Activated naive CD4-positive, alpha-beta T cell treated with anti-CD3 and anti-CD28 coated beads, Interleukin-2, amount 50 U/mL, for 16 hours (primary cell): ENCODE measurements around the gene FOXP1.

Experiments used
- DNase-seq: peaks from one replicate; pipeline ENCODE4 v3.0.0-alpha.2; 2020

The FOXP1 gene

DNA sequence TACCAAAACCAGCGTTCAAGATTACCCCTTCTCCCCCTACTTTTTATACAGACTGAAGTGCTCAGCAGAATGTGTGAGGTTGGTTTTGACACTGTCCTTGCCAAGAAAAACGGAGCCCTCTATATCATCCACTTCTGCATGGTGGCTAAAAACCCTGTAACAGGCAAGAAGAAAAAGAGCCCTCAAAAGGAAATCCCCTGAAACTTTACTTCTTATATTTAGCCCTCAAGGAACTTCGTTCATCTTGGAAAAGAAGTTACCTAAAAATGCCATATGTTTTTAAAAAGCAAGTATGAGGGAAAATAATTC is 473.6 kb downstream of the FOXP1 start:
- no peak for DNase-seq

DNA sequence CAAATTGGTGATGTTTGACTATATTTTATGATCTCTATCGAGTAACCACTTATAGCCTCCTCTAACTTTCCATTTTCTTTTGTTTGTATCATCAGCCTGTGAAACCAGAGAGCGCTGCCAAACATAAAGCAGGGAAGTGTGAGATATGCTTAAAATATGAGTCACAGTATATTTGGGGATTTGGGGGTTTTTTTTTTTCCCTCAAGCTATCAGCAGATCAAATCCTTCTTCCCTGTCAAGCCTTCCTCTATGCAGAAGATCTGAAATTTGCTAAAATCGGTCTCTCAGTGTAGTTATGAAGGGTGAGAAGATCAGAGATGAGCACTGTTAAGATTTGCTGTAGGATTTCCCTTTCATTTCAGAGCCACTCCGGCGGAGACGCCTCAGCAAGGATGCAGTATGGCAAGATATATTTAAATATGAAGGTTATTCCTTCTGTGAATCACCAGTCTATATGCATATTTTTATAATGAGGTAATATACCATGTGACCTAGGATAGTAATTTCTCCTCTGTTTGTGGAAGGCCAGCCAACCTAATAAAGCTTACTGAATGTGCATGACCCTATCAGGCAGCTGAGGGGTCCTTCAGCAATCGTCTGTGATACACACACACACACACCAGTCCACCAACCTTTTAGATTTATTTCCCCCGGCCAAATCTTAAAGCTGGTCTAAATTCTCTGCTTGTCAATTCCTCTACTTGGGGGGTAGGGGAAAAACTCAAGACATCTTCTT is 474.1 kb downstream of the FOXP1 start:
- no peak for DNase-seq

DNA sequence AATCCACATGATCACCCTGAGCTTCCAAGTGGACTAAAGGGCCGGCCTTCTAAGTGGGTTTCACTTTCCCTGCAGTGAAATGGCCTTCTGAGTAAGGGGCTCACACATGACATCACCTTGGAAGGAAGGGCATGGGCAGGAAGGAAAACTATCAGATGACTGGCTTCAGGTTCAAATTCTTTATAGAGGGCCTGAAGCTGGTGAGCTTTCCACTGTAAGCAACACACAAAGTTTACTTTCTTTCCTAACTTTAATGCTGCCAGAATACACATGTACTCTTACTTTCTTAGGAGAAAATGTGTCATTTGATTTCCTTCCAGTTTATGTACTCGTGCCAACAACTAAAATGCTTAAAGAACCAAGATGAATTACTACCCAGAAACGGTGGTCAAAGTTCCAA is 475.6 kb downstream of the FOXP1 start:
- DNase-seq: no peak

GRCh38 chr3:71104976-71105375 is 478.6 kb downstream of the FOXP1 start:
- no peak for DNase-seq

DNA sequence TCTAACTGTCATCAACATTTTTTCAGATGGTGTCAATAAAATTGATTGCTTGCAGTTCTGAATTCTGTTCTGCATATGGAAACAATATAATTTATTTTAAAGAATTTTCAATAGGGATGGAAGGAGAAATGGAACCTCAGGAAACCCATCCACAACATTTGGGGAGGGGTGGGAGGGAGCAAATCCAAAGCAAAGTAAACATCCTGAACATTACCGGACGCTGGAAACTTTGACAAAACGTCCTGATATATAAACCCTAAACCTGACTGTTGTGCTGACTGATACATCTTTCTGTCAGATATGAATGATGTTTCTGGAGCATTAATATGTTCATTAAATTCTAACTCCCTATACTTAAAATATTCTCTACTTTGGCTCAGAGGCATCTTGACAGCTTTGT is 479.0 kb downstream of the FOXP1 start:
- no peak for DNase-seq

DNA sequence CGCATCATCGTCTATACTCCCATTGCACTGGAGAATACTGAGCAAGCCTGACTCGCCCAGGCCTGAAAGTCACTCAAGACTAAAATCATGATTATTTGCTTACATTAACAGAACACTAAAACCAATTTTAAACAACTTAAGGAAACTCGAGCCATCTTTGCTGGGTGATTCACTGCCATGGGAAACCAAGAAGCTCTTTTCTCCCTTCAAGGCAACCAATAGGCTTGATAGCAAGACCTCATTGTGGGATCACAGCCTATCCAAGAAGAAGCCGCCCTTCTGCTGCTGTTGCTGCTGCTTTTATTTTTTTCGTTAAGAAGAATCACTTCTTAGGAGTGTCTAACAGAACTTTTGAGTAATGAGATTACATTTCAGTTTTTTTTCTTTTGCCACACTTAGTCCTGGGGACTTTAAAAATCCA is 479.4 kb downstream of the FOXP1 start:
- no peak for DNase-seq

DNA sequence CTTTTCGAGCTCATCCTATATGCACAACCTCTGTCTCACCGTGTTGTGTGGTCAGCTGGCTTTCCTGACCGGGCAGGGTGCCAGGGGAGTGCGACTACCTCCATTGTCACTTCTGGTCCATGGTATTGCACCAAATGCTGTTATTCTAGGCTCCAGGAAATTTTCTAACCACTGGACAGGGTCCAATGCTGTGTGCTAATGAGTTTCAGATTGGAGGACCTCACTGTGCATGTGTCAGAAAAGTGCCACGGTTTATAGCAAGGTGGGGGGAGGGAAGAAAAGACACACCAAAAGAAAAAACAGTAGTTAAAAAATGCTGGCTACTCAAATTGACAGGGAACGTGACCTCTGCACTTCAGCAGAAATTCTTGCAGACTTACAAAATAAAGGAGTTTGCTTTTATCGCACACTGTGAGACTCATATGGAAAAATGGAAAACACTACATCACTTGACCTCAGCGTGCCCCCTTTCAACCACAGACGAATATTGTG is 480.1 kb downstream of the FOXP1 start:
- no peak for DNase-seq

DNA sequence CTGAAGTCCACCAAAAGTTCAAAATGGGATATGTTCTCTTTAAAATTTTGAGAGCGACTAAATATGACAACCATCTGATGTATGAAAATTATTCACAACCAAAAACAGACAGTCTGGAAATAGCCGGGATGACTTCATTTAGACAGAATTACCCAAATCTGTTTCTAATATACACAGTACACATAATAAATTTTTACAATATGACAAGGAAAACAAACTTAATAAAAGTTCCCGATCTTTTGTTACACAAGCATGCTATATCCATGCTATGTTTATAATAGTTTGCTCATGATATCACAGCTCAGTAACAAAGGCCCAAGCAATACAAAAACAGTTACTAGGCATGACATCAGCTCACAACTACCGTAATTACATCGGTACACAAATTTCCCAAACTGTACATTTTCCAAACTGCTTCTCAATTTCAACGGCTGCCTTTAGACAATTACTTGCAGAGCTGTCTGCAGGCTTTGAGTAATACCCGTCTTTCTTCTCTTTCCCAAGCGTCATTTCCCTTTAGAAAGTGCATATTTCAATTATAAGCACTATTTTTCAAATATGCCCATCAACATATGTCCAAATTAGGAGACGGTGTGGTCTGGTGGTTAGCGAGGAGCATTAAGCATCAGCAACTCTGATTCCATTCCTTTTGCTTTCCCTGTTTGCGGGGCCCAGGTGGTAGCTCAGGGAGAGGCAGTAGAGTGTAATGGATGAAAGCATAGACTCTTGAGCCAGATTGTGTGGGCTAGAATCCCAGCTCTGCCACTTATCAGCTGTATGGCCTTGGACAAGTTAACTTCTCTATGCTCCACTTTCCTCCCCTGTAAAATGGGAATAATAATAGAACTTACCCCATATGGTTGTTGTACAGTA is 481.2 kb downstream of the FOXP1 start:
- DNase-seq: no peak

- no peak for DNase-seq
These were observed 481.9 kb downstream of the FOXP1 start for GRCh38 chr3:71101626-71102025.

DNA sequence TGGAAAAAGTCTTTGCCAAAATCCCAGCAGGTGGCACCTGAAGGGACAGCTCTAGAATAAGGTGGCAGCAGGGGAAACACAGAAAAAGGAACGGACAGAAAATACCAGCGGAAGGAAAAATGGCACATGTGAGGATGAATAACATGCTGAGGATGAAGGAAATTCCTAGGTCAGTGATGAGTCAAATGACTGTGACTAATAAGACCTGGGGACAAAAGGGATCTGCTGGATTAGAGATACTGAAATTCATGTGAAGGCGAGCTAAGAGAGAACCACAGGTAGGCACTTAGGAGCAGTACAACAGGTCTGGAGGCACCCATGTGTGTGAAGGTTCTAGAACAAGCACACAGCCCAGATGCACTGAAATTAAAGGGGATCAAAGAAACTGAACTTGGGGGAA is 482.5 kb downstream of the FOXP1 start:
- DNase-seq: no peak

- no peak for DNase-seq
These were observed 483.4 kb downstream of the FOXP1 start for GRCh38 chr3:71099997-71100719.

DNA sequence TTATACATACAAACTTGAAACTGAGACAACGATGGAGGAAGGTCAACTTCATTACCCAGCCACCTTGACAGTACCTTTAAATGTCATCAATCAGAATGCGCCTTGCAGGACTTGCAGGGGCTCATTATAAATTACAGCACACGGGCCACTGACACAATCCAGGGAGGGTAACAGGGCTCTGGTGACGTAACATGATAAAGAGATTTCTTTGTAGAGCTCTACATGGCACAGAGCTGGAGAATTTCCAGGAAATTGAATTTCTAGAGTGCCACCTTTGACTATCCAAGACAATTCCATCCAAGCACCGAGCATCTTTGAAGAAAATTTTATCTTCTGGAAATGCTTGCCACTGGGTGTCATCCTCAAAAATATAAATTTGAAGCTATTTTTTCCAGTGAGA is 486.0 kb downstream of the FOXP1 start:
- DNase-seq: no peak

DNA sequence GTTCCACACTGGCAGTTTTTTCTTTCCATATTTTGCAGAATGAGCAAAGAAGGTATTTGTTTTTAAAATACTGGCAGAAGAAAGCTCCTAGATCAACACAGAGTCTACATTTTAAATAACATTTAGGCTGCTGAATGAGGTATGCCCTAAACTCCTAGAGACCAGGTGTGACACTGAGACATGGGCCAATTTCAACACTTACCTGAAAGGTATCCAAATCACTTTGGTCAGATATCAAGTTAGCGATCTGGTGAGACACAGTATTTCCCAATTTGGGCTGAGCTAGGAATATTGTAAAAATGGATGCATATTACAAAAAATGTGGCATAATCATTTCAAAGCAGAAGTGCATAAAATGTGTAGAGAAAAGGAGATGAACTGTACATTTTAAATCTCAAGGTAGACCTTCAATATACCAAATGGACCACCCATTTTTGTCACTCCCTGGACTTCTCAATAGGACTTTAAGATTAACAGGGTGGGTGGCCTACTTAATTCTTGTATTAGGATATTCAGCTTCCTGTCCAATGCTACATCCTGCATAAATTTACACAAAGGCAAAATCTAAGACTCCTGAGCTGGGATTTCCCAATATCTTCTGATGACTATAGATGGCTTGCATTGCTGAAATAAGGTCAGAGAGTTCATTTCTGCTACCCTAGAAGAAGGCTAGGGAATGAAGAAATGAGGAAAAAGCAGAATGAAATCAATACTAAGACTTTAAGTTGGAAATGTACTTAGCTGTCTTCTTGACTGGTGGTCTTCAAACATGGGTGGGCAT is 487.8 kb downstream of the FOXP1 start:
- no peak for DNase-seq

DNA sequence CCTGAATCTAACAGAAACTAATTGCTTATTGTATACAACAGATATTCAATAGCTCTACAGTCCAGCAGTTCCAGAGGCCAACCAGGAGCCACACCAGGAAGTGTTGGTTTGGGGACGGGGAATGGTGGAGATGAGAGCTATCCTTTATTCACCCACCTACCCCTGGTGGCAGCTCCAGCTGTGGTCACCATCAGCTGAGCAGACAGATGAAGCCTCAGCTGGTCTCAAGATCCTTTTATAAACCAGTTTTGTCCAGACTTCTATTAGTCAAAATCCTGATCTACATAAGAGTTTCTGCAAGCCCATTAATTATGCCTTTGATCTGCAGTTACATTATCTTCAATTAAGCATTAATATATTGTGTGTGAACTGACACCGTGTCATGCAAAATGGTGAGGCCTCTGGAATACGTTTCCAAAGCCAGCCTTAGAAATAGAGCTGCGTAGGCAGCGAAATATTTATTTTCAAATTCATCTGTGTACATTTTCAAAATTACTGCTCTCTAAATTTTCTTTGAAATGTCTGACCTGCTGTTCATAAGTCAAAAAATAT is 488.8 kb downstream of the FOXP1 start:
- DNase-seq: no peak

DNA sequence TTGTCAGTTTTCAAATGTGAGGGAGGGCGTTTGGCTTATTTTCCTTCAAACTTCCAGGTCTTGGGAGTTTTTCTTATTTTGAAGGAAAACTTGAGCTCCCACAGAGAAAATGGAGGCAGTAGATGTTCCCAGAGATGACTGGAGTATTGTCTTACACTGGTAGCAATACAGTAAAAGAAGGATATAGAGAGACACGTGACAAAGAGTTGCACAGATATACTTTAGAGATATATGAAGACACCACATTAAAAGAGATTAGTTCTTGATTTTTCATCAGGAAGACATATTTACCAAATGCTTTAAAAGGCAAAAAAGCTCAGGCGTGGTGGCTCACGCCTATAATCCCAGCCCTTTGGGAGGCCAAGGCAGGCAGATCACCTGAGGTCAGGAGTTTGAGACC is 490.9 kb downstream of the FOXP1 start:
- DNase-seq: no peak

GRCh38 chr3:71090207-71090606 is 493.3 kb downstream of the FOXP1 start:
- DNase-seq: no peak

DNA sequence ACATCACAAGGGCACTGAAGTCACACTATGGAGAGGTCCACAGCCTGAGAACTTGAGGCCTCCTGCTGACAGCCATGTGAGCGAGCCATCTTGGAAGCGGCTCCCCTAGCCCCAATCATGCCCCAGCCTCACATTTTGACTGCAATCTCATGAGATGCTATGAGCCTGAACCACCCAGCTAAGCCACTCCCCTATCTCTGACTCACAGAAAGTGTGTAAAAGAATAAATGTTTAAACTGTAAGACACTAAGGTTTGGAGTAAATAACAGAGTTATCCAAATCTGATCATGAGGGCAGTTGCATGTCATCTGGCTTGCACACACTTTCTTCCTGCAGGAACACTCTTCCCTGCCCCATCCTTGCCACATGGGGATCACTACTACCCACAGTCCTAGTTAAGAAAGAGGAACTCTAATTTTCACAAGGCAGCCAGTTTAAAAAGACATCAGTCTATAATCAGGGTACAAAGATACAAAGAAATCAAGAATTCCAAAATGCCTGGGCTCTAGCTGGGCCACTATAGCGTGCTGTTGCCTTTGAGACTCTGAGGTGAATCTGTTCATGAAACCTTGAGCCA is 494.2 kb downstream of the FOXP1 start:
- peak; percentile 40 for DNase-seq

- DNase-seq: no peak
These were observed 494.8 kb downstream of the FOXP1 start for GRCh38 chr3:71088742-71089141.

DNA sequence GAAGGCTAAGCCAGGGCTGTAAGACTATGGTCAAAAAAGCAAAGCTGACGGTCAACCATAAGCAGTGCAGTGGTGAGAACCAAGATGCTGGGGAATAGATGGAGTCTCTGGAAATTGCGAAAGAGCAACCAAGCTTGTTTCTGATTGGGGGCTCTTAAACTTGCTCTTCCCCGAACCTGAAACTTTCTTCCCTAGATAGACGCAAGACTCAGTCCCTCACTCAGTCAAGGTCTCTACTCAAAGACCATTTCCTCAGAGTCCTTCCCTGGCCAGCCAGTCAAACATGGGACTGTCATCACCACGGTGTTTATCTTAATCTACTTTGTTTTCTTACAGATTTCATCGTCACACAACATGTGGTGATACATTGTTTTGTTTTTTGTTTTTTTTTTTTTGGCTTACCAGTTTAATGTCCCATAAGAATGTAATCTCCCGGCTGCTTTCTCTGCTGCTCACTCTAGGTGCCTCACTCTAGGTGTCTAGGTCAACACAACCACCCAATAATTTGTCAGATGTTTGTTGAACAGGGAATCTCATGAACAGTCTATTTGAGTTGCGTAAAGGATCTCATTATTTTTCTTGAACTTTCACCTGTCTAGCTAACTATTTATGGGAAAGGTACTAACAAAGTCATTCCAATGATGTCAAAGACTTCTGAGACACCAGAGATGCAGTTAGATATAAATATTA is 495.4 kb downstream of the FOXP1 start:
- DNase-seq: no peak

DNA sequence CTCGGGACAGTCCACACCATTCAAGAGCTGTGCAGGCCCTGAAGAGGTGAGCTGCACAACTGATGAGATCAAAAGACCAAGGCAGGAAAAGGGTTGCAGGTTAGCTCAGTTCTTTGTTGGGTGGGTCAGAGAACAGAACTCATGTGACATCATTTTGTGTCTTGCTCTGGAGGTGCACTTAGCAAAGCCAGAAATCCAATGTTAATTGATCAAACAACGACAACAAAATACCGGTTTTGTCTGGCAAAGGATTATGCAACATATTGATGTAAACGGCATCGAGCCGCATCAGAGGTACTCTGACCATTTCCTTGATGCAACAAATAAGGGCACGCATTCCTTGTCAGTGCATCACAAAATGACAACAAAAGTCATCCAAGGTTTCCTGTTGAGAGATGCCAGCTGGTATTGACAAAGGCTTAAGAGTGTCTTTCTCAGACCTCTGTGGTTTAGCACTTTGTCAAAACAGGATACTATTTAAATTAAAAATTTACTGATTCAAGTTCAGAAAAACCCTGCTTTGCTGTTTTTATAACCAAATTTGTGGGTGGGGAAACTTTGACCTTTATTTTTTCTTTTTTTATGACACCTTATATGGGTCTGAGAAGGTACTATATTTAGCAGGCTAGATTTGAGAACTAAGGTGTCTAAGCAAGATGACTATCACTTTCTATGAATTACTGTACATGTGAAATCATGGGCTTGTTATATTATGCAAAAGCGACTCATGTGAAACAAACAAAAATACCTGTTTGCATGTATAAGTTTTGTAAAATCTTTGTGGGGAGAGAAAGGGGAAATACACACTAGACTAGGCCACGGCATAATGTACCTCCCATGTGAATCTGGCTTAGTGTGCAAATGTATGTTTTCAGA is 496.1 kb downstream of the FOXP1 start:
- DNase-seq: peak; percentile 36

DNA sequence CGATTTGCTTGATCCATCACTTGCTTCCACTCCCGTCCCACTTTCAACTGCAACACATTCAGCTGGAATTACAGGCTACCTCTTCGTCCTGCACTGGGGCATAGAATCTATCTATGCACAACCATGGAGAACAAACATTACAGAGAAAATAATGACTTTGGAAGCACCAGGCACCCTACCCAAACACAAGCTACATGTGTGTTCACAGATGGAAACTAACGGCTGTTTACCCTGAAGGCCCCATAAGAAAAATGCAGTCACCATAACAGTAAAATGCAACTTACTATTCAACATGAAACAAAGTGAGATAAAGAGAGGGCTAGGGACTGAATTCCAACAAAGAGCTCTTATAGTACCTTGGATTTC is 496.8 kb downstream of the FOXP1 start:
- no peak for DNase-seq
